Muscle of leg (tissue), 11 donors: ENCODE data around the gene ZNF804B. TPM values are rescaled to one million over a fixed set of nuclear protein-coding genes. Genes with fewer than 3 reads are reported as not detected.
A peak's percentile ranks its signal among the peaks of the same experiment; 100 is the strongest.

Experiments
- DNase-seq: peaks from one replicate; pipeline ENCODE4 v3.0.0; 2013
- H3K27ac ChIP-seq: one replicate; pipeline ENCODE4 v1.5.1; 2013; ENCODE audit warnings: mild to moderate bottlenecking, low read length, control low read depth
- H3K27me3 ChIP-seq: one replicate; pipeline ENCODE4 v1.6.1; 2013; ENCODE audit warnings: low read length; ENCODE audit not compliant: control insufficient read depth, insufficient read depth
- H3K36me3 ChIP-seq: one replicate; pipeline ENCODE4 v1.6.1; 2013; ENCODE audit warnings: low read length; ENCODE audit not compliant: control insufficient read depth, insufficient read depth
- H3K4me1 ChIP-seq: one replicate; pipeline ENCODE4 v1.6.1; 2013; ENCODE audit warnings: low read length; ENCODE audit not compliant: control insufficient read depth, insufficient read depth
- H3K4me3 ChIP-seq: one replicate; pipeline ENCODE4 v1.5.1; 2013; ENCODE audit warnings: low read length, control low read depth
- H3K9me3 ChIP-seq: replicated peaks from 2 replicates; pipeline ENCODE4 v1.6.1; 2013; ENCODE audit warnings: low read depth, low read length; ENCODE audit not compliant: control insufficient read depth
- WGBS: methylation state at CpG from one replicate; pipeline ENCODE4 v1.1.5; 2013; ENCODE audit warnings: missing lambda C conversion rate; ENCODE audit not compliant: insufficient coverage; 5-methylcytosine and 5-hydroxymethylcytosine counted together
- polyA plus RNA-seq, 8 donors: library from polyadenylated mRNA; unstranded; fragments of 120-200 nt; gene quantifications; one replicate each; pipeline versions ENCODE4 v1.2.1 to v1.2.3, GENCODE V29; 2013; ENCODE audit warnings: inconsistent platforms in 1 of 8, low replicate concordance in 1 of 8; ENCODE audit not compliant: insufficient read length in 8 of 8, insufficient read depth in 1 of 8
- total RNA-seq: library from RNA; stranded (reverse); fragments of 120-200 nt; gene quantifications from one replicate; pipeline ENCODE4 v1.2.4, GENCODE V29; 2013

ZNF804B gene
- total and polyA plus RNA-seq, 9 donors = under 0.01 to 0.05 TPM; not detected in 7

DNA sequence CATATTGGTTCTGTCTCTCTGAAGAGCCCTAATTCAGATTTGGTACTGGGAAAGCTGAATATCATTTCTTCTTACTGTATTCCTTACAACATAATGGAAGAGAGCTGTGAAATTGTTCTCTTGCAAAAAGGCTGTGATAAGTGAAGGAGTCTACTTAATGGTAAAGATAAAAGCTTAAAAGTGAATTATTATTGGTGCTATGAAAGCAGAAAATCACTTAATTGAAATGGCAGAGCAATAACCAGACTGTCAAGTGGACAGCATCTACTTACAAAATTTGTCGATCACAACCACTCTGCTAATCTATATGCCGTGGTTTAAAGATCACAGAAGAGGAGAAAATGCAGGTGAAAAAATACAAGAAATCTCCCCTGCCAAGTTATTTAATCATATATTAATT lies 300.7 kb downstream of the ZNF804B start:
- Histone ChIP-seq H3K4me1 (no peaks in the 10 kb centered on the region), H3K36me3 (no peaks in the 10 kb centered on the region), H3K27me3 (no peaks in the 10 kb centered on the region), H3K9me3 (no peaks in the 10 kb centered on the region), H3K4me3 (no peak overlapping the region), H3K27ac (no peak overlapping the region)
- no peak for DNase-seq
- no CpG with 5 or more reads among the region's 2 CpGs for WGBS

- DNase-seq = no peak
- WGBS = 80% methylated on average over 1 of the region's 3 CpGs
Observed at GRCh38 chr7:89064831-89065230, 305.3 kb downstream of the ZNF804B start.

GRCh38 chr7:89067048-89067447 lies 307.5 kb downstream of the ZNF804B start:
- H3K4me3 ChIP-seq = no peak overlapping the region
- no peaks in the 10 kb centered on the region for H3K4me1 ChIP-seq
- H3K36me3 ChIP-seq = no peaks in the 10 kb centered on the region
- no peaks in the 10 kb centered on the region for H3K9me3 ChIP-seq
- no CpG with 5 or more reads among the region's 3 CpGs for WGBS
- DNase-seq = no peak
- no peak overlapping the region for H3K27ac ChIP-seq
- no peaks in the 10 kb centered on the region for H3K27me3 ChIP-seq

More at GRCh38 chr7:89064831-89065230, 305.3 kb downstream of the ZNF804B start:
- Histone ChIP-seq H3K9me3 (no peaks in the 10 kb centered on the region), H3K4me1 (no peaks in the 10 kb centered on the region), H3K27me3 (no peaks in the 10 kb centered on the region), H3K36me3 (no peaks in the 10 kb centered on the region), H3K27ac (no peak overlapping the region), H3K4me3 (no peak overlapping the region)

- DNase-seq = peak; percentile 67
- Histone ChIP-seq H3K36me3 (no peaks in the 10 kb centered on the region), H3K9me3 (no peaks in the 10 kb centered on the region), H3K4me1 (no peaks in the 10 kb centered on the region), H3K27ac (no peak overlapping the region), H3K4me3 (no peak overlapping the region), H3K27me3 (no peaks in the 10 kb centered on the region)
Observed at GRCh38 chr7:89072081-89072480, 312.6 kb downstream of the ZNF804B start.

- no peak overlapping the region for H3K27ac ChIP-seq
- DNase-seq = no peak
- H3K4me3 ChIP-seq = no peak overlapping the region
- no CpG with 5 or more reads among the region's 2 CpGs for WGBS
- H3K27me3 ChIP-seq = no peaks in the 10 kb centered on the region
- no peaks in the 10 kb centered on the region for H3K9me3 ChIP-seq
- H3K4me1 ChIP-seq = no peaks in the 10 kb centered on the region
- H3K36me3 ChIP-seq = no peaks in the 10 kb centered on the region
Observed at GRCh38 chr7:89073776-89074175, 314.3 kb downstream of the ZNF804B start.

GRCh38 chr7:89077992-89078391 lies 318.5 kb downstream of the ZNF804B start:
- no peak for DNase-seq
- WGBS = no CpG with 5 or more reads among the region's 3 CpGs
- Histone ChIP-seq H3K4me1 (no peaks in the 10 kb centered on the region), H3K27ac (no peak overlapping the region), H3K36me3 (no peaks in the 10 kb centered on the region), H3K4me3 (no peak overlapping the region), H3K27me3 (no peaks in the 10 kb centered on the region), H3K9me3 (no peaks in the 10 kb centered on the region)

DNA sequence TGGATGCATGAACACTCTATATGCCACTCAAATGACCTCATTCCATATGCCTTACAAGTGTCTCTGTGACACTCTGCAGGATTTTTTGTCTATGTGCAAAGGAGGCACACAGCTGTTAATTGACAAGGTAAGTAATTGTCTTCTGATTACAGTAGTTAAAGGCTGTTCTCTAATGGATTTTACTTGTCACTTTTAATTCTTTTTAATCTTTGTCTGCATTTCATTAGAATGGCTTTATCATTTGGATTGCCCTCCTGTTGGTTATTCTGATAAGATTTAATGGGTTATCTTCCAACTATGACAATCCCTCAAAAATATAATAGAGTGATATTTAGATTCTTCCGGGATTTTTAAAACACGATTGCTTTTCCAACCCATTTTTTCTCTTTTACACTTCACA lies 326.1 kb downstream of the ZNF804B start:
- no peaks in the 10 kb centered on the region for H3K9me3 ChIP-seq
- no peak overlapping the region for H3K4me3 ChIP-seq
- no peaks in the 10 kb centered on the region for H3K27me3 ChIP-seq
- H3K4me1 ChIP-seq = no peaks in the 10 kb centered on the region
- H3K36me3 ChIP-seq = no peaks in the 10 kb centered on the region
- no peak overlapping the region for H3K27ac ChIP-seq
- WGBS = no CpG with 5 or more reads among the region's 2 CpGs
- DNase-seq = no peak

- no peak overlapping the region for H3K4me3 ChIP-seq
- no peaks in the 10 kb centered on the region for H3K27me3 ChIP-seq
- no peaks in the 10 kb centered on the region for H3K9me3 ChIP-seq
- H3K36me3 ChIP-seq = no peaks in the 10 kb centered on the region
- H3K4me1 ChIP-seq = no peaks in the 10 kb centered on the region
- no peak for DNase-seq
- no peak overlapping the region for H3K27ac ChIP-seq
- no CpG with 5 or more reads among the region's 1 CpG for WGBS
Observed at GRCh38 chr7:89091550-89091949, 332.1 kb downstream of the ZNF804B start.

DNA sequence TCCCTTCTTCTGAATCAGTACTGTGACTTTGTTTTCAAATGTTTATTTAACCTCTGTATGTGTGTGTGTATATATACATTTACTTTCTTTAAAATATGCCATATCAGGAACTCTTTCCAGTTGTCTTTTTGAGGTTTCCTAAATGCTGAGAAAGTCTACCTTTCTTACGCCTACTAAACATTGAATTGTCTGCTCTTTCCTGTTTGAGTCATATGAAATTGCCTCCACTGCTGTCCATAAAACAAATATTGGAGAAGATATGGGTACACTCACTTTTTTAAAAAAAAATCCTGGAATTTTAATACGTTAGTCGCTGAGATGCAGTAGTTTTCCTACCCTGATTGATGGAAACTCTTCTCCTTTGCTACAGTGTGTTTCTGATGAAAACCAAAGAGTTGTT lies 334.8 kb downstream of the ZNF804B start:
- Histone ChIP-seq H3K36me3 (no peaks in the 10 kb centered on the region), H3K9me3 (no peaks in the 10 kb centered on the region), H3K4me1 (no peaks in the 10 kb centered on the region), H3K27ac (no peak overlapping the region), H3K4me3 (no peak overlapping the region), H3K27me3 (no peaks in the 10 kb centered on the region)
- no CpG with 5 or more reads among the region's 3 CpGs for WGBS
- no peak for DNase-seq

DNA sequence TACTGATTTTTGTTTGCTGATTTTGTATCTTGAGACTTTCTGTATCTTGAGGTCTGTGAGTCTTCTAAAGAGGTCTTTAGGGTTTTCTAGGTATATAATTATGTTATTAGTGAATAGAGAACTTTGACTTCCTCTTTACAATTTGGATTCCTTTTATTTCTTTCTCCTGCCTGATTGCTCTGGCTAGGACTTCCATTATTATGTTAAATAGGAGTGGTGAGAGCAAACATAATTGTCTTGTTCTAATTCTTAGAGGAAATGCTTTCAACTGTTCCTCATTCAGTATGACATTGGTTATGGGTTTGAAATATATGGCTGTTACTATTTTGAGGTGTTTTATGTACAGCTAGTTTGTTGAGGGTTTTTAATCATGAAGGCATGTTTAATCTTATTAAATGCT lies 344.1 kb downstream of the ZNF804B start:
- no peaks in the 10 kb centered on the region for H3K36me3 ChIP-seq
- no peak overlapping the region for H3K27ac ChIP-seq
- DNase-seq = no peak
- H3K4me1 ChIP-seq = no peaks in the 10 kb centered on the region
- H3K27me3 ChIP-seq = no peaks in the 10 kb centered on the region
- no peaks in the 10 kb centered on the region for H3K9me3 ChIP-seq
- H3K4me3 ChIP-seq = no peak overlapping the region
